ENCODE results near the gene GCH1.

DNA sequence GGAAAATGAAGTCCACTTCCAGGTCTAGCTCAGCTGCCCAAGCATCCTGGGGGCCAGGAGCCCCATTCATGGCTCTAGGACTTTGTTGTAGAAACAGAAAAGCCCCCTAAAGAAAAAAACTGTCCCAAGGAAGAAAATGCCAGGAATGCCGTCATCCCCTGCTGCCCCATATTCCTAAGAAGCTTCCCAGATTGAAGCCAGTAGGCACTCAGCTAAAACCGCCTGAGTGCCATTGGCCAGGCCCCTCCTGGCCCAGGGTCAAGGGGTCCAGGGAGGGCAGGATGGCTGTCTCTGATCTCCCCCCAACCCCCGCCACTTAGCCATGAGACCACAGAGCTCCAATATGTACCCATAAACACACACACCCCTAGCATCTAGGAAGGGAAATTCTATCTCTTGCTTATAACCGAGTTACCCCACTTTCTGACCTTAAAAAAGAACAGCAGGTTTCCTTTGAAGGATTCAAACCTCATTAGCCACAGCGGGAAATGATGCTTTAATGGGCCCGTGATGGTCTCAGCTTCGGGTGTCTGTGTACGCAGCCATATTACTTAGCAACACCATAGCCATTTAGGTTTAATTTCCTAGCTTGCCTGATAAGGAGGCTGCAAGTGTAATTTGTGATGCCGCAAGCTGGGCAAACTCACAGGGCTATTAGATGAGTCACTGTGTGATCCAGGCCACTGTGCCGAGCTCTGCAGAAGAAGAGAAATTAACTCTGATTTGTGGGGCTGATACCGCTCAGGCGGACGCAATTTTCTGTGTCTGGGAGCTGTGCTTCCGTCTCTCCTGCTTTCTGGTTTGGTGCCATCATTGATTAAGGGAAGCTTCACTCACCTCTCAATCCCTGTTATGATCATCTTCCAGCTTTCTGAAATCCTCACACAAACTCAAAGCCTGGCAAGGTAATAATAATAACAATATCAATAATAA, 84.2 kb downstream of the GCH1 start:
- TF ChIP-seq, protein P1, sequence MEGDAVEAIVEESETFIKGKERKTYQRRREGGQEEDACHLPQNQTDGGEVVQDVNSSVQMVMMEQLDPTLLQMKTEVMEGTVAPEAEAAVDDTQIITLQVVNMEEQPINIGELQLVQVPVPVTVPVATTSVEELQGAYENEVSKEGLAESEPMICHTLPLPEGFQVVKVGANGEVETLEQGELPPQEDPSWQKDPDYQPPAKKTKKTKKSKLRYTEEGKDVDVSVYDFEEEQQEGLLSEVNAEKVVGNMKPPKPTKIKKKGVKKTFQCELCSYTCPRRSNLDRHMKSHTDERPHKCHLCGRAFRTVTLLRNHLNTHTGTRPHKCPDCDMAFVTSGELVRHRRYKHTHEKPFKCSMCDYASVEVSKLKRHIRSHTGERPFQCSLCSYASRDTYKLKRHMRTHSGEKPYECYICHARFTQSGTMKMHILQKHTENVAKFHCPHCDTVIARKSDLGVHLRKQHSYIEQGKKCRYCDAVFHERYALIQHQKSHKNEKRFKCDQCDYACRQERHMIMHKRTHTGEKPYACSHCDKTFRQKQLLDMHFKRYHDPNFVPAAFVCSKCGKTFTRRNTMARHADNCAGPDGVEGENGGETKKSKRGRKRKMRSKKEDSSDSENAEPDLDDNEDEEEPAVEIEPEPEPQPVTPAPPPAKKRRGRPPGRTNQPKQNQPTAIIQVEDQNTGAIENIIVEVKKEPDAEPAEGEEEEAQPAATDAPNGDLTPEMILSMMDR (IDR thresholded peaks at IDR 0.05), result no peak
- TF ChIP-seq POLR2A (IDR thresholded peaks at IDR 0.05), result no peak
- no peak for TF ChIP-seq EP300 (IDR thresholded peaks at IDR 0.05)

All from tibial nerve (tissue), 4 donors.